ENCODE measurements around the gene BOK.

The BOK gene

GRCh38 chr2:241546771-241547498 is 11.6 kb upstream of the BOK start:
- DNase-seq (ENCODE audit: insufficient read length, low spot score) (no peak), FAIRE-seq (no peak)
- no peak for TF ChIP-seq CTCF (IDR thresholded peaks at IDR 0.05; ENCODE audit: insufficient read depth, missing control alignments)

GRCh38 chr2:241547781-241548450 is 10.6 kb upstream of the BOK start:
- DNase-seq (ENCODE audit: insufficient read length, low spot score) (no peak), FAIRE-seq (no peak)
- no peak for TF ChIP-seq CTCF (IDR thresholded peaks at IDR 0.05; ENCODE audit: insufficient read depth, missing control alignments)

GRCh38 chr2:241548451-241548835 is 10.1 kb upstream of the BOK start:
- DNase-seq (ENCODE audit: insufficient read length, low spot score), result no peak
- no peak for FAIRE-seq
- no peak for TF ChIP-seq CTCF (IDR thresholded peaks at IDR 0.05; ENCODE audit: insufficient read depth, missing control alignments)

- FAIRE-seq (no peak), DNase-seq (ENCODE audit: insufficient read length, low spot score) (no peak)
- no peak for TF ChIP-seq CTCF (IDR thresholded peaks at IDR 0.05; ENCODE audit: insufficient read depth, missing control alignments)
Observed at GRCh38 chr2:241550616-241551580, 7.6 kb upstream of the BOK start.

GRCh38 chr2:241551599-241551997 is 6.9 kb upstream of the BOK start:
- FAIRE-seq (no peak), DNase-seq (ENCODE audit: insufficient read length, low spot score) (no peak)
- TF ChIP-seq CTCF (IDR thresholded peaks at IDR 0.05; ENCODE audit: insufficient read depth, missing control alignments), result no peak

GRCh38 chr2:241551998-241552737 is 6.4 kb upstream of the BOK start:
- no peak for TF ChIP-seq CTCF (IDR thresholded peaks at IDR 0.05; ENCODE audit: insufficient read depth, missing control alignments)
- DNase-seq (ENCODE audit: insufficient read length, low spot score), result no peak
- FAIRE-seq, result no peak
